GM21825 (cell line): Measurements from ENCODE around the gene PAX7.

Source experiments
- ATAC-seq: cut with Tn5 transposase; IDR thresholded peaks from one replicate; pipeline ENCODE4 v1.9.1; 2021; ENCODE audit warnings: mild to moderate bottlenecking, moderate library complexity; ENCODE audit not compliant: unreplicated experiment

The PAX7 gene

DNA sequence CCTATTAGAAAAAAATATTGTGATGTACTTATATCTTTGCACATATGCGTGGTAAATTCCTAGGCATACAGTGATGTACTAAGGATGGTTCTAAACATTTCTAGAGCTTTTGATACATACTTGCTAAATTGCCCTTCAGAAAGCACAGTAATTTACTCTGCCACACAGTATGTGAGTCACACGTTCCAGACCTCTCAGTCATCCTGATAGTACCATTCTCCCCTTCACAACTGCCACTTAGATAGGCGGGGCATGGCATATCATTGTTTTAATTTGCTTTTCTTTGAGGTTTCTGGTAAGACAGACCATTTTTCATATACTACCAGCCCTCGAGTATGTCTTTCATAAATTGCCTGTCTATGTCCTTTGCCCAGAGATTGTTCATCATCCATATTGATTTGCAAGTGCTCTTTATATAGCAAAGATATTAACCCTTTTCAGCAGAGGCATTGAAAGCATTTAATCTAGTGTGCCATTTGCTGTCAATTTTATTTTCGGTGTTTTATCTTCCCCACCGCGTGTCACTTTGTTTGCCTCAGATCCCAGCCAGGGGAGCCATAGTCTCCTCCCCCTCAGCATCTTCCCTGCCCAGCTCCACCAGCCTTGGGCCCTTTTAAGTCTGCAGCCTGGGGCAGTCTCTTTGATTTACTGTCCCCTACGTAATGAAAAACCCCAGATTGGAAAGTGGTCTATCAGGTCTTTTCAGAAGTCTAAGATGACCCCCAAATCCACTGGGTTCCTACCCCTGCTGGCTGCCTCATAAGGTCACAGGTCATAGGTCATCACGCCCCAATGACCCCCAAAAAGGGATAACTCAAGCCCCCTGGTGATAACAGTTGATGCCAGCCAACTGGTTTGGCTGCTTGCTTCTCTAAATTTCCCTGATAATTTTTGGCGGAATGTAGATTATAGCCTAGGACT, 11.8 kb upstream of the PAX7 start:
- no peak for ATAC-seq

DNA sequence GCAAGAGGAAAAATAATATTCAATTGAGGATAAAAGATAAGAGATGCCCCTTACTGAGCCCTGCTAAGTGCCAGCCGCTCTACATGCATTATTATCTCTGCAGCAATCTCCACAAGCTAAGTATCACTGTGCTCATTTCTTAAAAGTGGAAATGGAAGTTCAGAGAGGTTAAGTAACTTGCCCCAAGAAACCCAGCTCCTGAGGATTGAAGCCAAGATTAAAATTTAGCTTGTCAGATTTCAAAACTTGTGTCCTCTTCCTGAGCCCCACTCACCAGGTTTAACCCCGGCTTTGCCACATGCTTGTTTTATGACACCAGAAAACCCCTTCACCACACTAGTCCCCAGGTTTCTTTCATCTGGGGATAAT, 11.2 kb upstream of the PAX7 start:
- ATAC-seq = no peak

DNA sequence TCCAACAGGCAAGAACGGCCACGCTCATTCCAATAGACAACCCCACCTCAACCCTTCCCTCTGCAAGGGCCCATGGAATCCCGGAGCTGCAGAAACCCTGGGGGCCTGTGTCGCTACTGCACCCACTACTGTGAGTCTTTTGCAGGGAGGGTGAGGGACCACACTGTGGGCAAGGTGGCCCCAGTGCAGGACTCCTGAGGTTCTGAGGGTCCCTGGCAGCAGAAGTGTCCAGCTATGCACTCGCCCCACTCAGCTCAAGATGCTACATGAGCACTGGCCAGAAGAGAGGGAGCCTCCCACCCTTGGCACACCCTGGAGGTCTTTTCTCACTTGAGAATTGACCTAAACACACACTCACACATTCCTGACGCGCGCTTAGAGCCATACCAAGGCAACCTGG, 2.1 kb upstream of the PAX7 start:
- ATAC-seq = no peak

- ATAC-seq = no peak
Observed at GRCh38 chr1:18629659-18630510, 761 bp upstream of the PAX7 start.

DNA sequence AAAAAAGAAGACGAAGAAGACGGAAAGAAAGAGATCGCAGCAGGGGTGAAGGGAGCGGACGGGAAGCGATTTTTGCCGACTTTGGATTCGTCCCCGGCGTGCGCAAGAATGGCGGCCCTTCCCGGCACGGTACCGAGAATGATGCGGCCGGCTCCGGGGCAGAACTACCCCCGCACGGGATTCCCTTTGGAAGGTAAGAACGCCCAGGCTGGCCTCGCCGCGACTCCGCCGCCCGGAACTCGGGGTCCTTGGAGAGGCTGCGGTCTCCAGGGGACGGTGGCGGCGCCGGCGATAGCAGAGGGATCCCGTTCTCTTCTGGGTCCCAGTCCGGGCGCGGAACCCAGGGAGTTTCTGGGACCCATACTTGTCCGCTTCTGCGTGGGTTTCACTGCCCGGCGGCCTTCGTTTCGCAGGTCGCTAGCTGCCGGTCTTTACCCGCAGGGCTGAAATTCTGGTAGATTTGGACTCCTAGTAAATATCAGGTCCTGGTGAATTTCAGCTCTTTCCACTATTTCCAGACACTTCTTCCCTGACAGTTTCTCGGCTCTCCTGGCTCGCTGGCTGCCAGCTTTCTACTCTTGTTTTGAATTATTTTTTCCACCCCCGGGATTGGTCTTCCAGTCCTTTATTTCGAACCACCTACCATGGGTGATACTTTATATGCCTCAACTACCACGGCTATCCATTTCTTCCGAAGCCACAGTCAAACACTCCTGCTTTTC, 1.0 kb downstream of the PAX7 start:
- no peak for ATAC-seq

DNA sequence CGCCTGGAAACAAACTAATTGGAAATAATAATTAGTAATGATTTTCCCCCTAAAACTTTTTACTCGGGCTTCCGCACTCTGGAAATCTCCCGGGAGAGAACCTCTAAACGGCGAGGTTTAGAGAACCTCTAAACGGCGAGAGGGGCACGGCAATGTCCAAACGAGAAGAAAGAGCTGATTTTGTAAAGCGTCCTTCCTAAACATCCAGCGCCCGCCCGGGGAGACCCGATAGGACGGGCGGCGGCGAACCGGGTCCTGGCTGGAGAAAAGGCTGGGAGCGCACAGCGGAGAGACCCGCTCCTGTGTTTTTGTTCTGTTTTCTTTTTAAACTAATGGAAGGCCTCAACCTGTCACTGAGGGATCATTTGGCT, 1.6 kb downstream of the PAX7 start:
- ATAC-seq = no peak

GRCh38 chr1:18632783-18633421, 2.3 kb downstream of the PAX7 start:
- no peak for ATAC-seq

- no peak for ATAC-seq
Observed at GRCh38 chr1:18633422-18634155, 2.9 kb downstream of the PAX7 start.

GRCh38 chr1:18634276-18634675, 3.6 kb downstream of the PAX7 start:
- no peak for ATAC-seq

DNA sequence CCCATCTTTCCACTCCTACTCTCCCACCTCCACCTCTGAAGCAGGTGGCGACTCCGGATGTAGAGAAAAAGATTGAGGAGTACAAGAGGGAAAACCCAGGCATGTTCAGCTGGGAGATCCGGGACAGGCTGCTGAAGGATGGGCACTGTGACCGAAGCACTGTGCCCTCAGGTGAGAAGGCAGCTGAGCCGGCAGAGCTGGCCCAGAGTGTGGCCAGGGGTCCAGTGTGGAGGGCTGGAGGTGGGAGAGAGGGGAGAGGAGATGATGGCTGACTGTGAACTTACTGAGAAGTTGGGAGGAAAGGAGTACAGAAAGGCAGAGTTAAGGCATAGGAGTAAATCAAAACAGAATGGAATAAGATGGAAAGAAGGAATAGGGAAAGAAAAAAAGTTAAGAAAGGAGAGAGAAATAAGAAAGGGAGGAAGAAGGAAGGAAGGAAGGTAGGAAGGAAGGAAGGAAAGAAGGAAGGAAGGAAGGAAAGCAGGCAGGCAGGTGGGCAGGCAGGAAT, 4.5 kb downstream of the PAX7 start:
- ATAC-seq = no peak

- ATAC-seq = no peak
Observed at GRCh38 chr1:18635891-18636595, 5.4 kb downstream of the PAX7 start.

- ATAC-seq = no peak
Observed at GRCh38 chr1:18636596-18637508, 6.2 kb downstream of the PAX7 start.

DNA sequence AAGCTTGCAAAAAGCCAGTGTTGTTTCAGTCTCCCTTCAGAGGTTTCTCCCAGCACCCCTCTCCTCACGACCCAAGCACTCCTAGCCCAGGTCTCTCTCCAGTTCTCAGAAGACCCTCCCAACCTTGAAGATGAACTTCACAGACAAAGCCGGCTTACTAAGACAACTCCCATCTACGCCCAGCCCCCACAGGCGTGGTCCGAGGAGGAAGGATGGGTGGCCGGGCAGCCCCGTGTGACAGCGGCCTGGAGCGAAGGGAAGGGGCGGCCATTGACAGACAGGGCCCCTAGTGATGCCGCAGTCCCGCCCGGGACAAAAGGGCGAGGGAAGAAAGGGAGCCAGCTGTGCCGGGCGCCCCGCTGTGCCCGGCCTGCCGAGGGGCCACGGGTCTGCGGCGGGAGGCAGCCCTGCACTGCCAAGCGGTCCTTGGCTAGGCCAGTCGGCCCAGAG, 6.9 kb downstream of the PAX7 start:
- no peak for ATAC-seq

DNA sequence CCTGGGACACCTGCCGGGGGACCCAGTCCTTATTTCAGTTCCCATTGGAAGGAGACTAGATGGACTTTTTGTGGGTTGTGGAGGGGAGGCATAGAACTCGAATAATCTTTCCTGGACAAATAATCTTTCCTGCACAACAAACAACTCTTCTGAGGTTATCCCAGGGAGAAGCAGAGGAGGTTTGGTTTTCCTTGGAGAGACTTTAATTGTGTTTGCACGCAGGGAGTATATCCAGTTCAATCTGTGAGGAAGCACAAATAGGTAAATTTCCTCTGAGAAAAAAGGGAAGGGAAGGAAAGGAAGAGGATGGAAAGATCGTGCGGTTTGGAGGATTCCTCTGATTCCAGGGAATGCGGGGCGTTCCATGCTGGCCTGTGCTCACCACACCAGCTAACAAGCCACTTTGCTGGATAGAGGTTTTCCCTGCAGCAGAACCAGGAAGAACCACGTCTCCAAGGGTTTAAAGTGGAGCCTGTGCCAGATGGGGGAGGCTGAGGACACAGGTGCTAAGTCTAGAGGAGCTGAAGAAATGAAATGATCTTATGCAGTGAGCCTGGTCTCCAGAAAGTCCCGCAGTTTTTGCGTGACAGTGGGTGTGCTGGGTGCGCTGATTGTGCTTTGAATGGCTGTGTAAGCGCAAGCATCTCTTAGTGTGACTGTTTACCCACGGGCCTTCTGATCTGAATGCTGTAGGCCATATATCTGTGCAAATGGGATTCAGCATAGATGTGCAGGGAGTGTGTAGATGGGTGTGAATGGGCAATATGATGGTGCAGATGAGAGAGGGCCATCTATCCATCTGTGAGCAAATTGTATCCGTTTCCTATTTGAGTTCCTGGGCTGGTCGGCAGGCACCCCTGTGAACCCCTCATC, 7.6 kb downstream of the PAX7 start:
- no peak for ATAC-seq

GRCh38 chr1:18638835-18639364, 8.3 kb downstream of the PAX7 start:
- ATAC-seq = no peak

GRCh38 chr1:18639368-18640055, 8.9 kb downstream of the PAX7 start:
- ATAC-seq = no peak
